Kidney (tissue), 14 donors: Measurements from ENCODE around the gene MRM3. TPM values are rescaled to one million over a fixed set of nuclear protein-coding genes. Genes with fewer than 3 reads are reported as not detected.
"Not testable (repeated sequence)": the region's sequence is repeated elsewhere in the genome, so short reads cannot be mapped to it uniquely, and the experiment has no call there.

Source experiments
- DNase-seq, 5 donors: peaks; one replicate each; pipeline ENCODE4 v3.0.0-alpha.2; 2013 to 2020
- FAIRE-seq: peaks from 2 replicates; lab custom pipeline; 2012; peaks lifted over from hg19 to GRCh38; lab: Jason Lieb, UNC
- H3K27ac ChIP-seq, 2 donors: one replicate each; pipeline ENCODE4 v1.7.0; 2013; ENCODE audit warnings: low read depth in 2 of 2, low read length in 2 of 2, inconsistent platforms in 1 of 2
- H3K27me3 ChIP-seq: one replicate; pipeline ENCODE4 v1.7.1; 2013; ENCODE audit warnings: low read length, inconsistent platforms; ENCODE audit not compliant: control insufficient read depth, insufficient read depth
- H3K36me3 ChIP-seq, 3 donors: one replicate each; pipeline versions ENCODE4 v1.7.0 to v1.7.1; 2013; ENCODE audit warnings: low read length in 3 of 3, control low read depth in 1 of 3, inconsistent platforms in 1 of 3; ENCODE audit not compliant: insufficient read depth in 3 of 3, control insufficient read depth in 2 of 3
- H3K4me1 ChIP-seq, 3 donors: one replicate each; pipeline versions ENCODE4 v1.7.0 to v1.7.1; 2013; ENCODE audit warnings: low read length in 3 of 3, inconsistent platforms in 1 of 3, low read depth in 1 of 3; ENCODE audit not compliant: control insufficient read depth in 2 of 3, insufficient read depth in 2 of 3
- H3K4me3 ChIP-seq, 3 donors: one replicate each; pipeline versions ENCODE4 v1.7.0 to v1.8.1; 2013; ENCODE audit warnings: low read length in 3 of 3, control low read depth in 1 of 3, inconsistent platforms in 1 of 3
- H3K9ac ChIP-seq, 3 donors: one replicate each; pipeline versions ENCODE4 v1.7.0 to v1.7.1; 2013; ENCODE audit warnings: low read length in 3 of 3, control low read depth in 1 of 3, inconsistent platforms in 1 of 3
- H3K9me3 ChIP-seq, 3 donors: one replicate each; pipeline versions ENCODE4 v1.7.0 to v1.7.1; 2013; ENCODE audit warnings: low read length in 3 of 3, control low read depth in 1 of 3, inconsistent platforms in 1 of 3; ENCODE audit not compliant: control insufficient read depth in 2 of 3, insufficient read depth in 1 of 3
- CTCF ChIP-seq: IDR thresholded peaks from 3 replicates; pipeline ENCODE4 v1.5.1; 2012; ENCODE audit warnings: mild to moderate bottlenecking, moderate library complexity, borderline replicate concordance; ENCODE audit not compliant: insufficient read depth; ENCODE audit errors: extremely low read depth
- intact Hi-C: fragments of 100-400 bp; cut with DNase I; formaldehyde crosslinking; loops from one replicate; pipeline ENCODE4 v1.11.1; 2022
- polyA plus RNA-seq: library from polyadenylated mRNA; stranded (reverse); fragments of 350-450 nt; fragmentation: Illumina TruSeq; extraction: RNeasy Lipid Tissue Mini Kit (QIAGEN cat#74804); gene quantifications from one replicate; pipeline ENCODE4 v1.2.3, GENCODE V29; 2014; ENCODE audit warnings: low read depth, low replicate concordance; ENCODE audit not compliant: insufficient read depth
- total RNA-seq: library from RNA; stranded (reverse); fragmentation: NEBNext Ultra II Directional; extraction: Animal tissue kit (Norgen Biotek cat#: 25700); gene quantifications from one replicate; pipeline ENCODE4 v1.2.1, GENCODE V29; 2021
- donor health status: control.
- donor health status: control.
- donor health status: control.
- donor health status: control.
- donor health status: control.
- donor health status: DM: yes; HTN: yes; CAD: no.
- donor health status: Normal renal cell carcinoma (clear cell type).

MRM3 gene
- total and polyA plus RNA-seq, 2 donors from 2014 or later, result 14.4 to 21.3 TPM

- no peak overlapping the region for H3K9ac ChIP-seq
- no peaks in the 10 kb centered on the region for H3K27me3 ChIP-seq
- H3K4me1 ChIP-seq, result peaks cover 2 to 14% (median 4%) of the 10 kb centered on the region in 3 donors
- no peak for TF ChIP-seq CTCF
- no peak overlapping the region for H3K27ac ChIP-seq
- no peak overlapping the region for H3K4me3 ChIP-seq
- intact Hi-C loops, result no loop called here
- H3K9me3 ChIP-seq, result no peaks in the 10 kb centered on the region
- H3K36me3 ChIP-seq, result peaks cover 2 to 11% (median 7%) of the 10 kb centered on the region in 3 donors
- DNase-seq (no peak), FAIRE-seq (no peak)
These were observed 2.0 kb downstream of the MRM3 start for GRCh38 chr17:784143-784542.

- Histone ChIP-seq H3K4me1 (peaks cover 2 to 14% (median 4%) of the 10 kb centered on the region in 3 donors), H3K36me3 (peaks cover 2 to 17% (median 15%) of the 10 kb centered on the region in 3 donors)
- H3K27ac ChIP-seq, H3K9ac ChIP-seq, H3K9me3 ChIP-seq, DNase-seq, H3K4me3 ChIP-seq, FAIRE-seq, intact Hi-C loops, H3K27me3 ChIP-seq: not testable (repeated sequence)
These were observed 3.7 kb downstream of the MRM3 start for GRCh38 chr17:785901-786300.

- Histone ChIP-seq H3K4me3 (no peak overlapping the region), H3K9me3 (no peaks in the 10 kb centered on the region), H3K9ac (no peak overlapping the region), H3K27me3 (no peaks in the 10 kb centered on the region), H3K36me3 (peaks cover 2 to 28% (median 25%) of the 10 kb centered on the region in 3 donors), H3K27ac (no peak overlapping the region), H3K4me1 (peaks cover 0 to 9% (median 0%) of the 10 kb centered on the region in 3 donors)
- intact Hi-C loops, result no loop called here
- FAIRE-seq (no peak), DNase-seq (peak in 1 of 5 donors; percentile 30)
- no peak for TF ChIP-seq CTCF
These were observed 5.6 kb downstream of the MRM3 start for GRCh38 chr17:787641-788221.

GRCh38 chr17:788551-788950 lies 6.4 kb downstream of the MRM3 start:
- intact Hi-C loops, result no loop called here
- H3K9me3 ChIP-seq, result no peaks in the 10 kb centered on the region
- FAIRE-seq, result no peak
- H3K27me3 ChIP-seq, result no peaks in the 10 kb centered on the region
- peaks cover 0 to 6% (median 0%) of the 10 kb centered on the region in 3 donors for H3K4me1 ChIP-seq
- peak in 1 of 5 donors; percentile 18 for DNase-seq
- no peak for TF ChIP-seq CTCF
- H3K27ac ChIP-seq, result no peak overlapping the region
- peaks cover 2 to 29% (median 25%) of the 10 kb centered on the region in 3 donors for H3K36me3 ChIP-seq
- H3K4me3 ChIP-seq, result no peak overlapping the region
- H3K9ac ChIP-seq, result no peak overlapping the region
